Fibroblast of gingiva (primary cell): ENCODE data around the gene PLA2G4E.

Experiments used
- DNase-seq: peaks from one replicate; pipeline ENCODE4 v3.0.0-alpha.2; 2011; ENCODE audit warnings: low read depth

Gene PLA2G4E

DNA sequence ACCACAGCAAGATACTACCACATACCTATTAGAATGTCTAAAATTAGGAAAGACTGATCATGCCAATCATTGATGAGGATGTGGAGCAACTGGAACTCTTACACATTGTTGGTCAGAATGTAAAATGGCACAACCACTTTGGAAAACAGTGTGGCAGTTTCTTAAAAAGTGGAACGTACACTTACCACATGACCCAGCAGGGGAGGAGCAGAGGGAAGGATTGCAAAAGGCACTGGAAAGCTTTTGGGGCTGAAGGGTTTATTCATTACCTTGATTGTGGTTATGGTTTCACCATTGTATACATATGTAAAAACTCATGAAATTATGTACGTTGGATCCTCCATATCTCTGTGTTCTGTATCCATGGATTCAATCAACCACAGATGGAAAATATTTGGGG, 45.2 kb downstream of the PLA2G4E start:
- no peak for DNase-seq

DNA sequence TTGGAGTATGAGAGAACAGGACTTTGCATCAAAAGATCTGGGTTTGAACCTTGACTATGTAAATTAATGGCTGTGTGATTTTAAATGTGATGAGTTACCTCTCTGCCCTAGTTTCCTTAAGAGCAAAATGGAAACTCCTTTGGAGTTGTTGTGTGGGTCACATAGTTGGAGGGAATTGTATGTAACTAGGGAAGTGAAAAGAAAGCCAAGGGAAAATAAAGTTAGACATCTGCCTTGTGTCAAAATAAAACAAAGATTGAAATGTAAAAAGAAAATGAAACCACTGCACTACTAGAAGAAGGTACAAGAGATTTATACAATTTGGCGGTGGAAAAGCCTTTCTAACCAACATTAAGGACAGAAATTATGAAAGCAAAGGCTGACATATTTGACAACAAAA, 46.8 kb downstream of the PLA2G4E start:
- DNase-seq, result no peak

DNA sequence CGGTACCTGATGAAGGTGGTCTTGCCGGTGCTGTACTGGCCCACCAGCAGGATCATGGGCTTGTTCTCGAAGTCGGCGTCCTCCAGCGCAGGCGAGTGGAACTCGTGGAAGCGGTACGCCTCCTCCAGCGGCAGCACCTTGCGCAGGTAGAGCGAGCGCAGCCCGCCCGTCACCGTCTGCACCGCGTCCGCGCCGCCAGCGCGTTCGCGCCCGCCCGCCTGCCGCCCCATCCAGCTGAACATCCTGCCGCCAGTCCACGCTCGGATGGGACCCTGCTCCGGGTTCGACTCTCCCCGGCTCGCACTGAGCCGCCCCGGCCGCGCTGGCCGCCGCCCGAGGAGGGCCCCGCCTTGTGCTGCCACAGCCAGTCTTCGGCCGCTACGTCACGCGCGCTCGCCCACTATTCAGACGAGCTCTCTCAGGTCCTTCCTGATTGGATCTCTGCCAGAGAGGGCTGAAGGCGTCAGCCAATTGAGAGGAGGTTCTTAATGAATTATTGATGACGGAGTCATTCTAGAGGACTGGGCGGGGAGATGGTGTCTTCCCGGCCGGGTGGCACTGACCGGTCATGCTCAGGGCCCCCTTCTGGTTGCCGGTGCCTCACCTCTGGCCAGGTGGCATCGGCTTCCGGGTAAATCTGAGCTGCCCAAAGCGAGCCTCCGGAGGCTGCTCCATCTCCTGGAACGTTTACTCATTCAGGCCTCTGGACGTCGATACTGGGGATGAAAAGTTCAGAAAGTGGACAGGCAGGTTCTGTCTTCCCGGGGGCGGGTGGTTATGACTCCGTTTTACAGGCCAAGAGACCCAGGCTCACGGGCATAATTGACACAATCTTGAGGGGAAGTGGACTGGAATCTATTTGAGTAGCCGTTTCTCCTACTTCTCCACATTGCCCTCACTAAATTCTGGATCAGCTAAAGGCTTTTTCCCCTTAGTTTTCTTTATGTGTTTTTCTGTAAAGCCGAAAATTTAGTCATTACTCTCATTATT, 48.3 kb downstream of the PLA2G4E start, which contains the start of gene EHD4:
Gene EHD4, minus strand, starts transcription at position 305 of the 990 bp plus-strand sequence. Its CDS starts 63 bp downstream, at position 242.
- peak; percentile 98 for DNase-seq

DNA sequence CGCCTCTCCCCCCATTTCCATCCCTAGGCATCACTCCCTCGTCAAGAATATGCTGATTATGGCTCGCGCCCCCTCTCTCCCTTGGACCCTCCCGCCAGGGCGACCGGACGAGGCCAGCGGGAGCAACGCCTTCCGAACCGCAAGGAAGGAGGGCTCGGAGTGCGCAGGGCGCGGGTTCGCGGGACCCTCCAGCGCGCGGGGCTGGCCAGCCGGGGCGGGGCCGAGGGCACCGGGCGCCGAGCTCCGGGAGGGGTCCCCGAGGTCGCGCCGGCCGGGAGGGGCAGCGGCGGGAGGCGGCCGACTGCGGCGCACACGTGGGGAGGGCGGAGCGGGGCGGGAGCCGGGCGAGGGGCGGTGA, 49.0 kb downstream of the PLA2G4E start:
- no peak for DNase-seq

- DNase-seq, result peak; percentile 47
These were observed 49.5 kb downstream of the PLA2G4E start for GRCh38 chr15:41971089-41971894.

DNA sequence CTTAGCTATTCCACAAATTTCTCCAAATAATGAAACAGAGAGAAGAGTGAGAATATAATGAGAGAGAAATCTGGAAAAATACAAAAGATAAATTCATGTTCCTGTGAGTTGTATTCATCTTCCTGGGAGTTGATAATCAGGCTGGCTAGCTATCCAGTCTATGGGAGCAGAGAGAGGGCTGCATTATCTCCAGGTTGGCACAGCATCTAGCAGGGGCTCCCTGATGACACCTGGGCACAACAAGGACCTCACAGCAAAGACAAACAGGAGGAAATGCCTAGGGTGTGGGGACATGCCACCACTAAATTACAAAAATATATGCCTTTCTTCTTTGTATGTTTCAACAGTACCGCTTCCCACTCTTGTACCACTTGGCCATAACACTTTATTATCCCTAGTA, 50.4 kb downstream of the PLA2G4E start:
- DNase-seq, result no peak

DNA sequence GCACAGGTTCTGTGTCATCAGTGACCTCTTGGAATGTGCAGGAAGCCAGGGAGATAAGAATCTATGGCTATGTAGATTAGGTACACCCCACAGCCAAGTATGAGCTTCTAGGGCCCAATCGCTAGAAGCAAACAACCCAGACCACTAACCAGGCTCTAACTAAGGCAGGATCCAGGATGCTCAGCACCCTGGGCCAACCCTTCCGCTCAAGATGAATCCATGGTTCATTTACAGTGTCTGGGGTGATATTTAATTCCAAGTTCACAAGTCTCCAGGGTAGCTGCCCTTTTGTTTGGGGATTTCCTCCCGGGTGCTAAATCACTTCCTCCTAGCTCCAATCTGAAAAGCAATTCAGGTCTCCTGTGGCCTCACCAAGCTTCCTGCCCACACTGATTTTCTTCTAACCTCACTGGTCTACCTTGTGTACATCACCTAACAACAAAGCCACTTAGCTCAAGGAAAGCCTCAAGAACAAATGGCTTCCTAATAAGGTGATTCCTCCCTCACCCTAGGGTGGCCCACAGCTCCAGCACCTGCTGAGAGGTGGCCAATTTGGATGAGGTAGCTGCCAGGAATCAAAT, 50.9 kb downstream of the PLA2G4E start:
- DNase-seq, result no peak

DNA sequence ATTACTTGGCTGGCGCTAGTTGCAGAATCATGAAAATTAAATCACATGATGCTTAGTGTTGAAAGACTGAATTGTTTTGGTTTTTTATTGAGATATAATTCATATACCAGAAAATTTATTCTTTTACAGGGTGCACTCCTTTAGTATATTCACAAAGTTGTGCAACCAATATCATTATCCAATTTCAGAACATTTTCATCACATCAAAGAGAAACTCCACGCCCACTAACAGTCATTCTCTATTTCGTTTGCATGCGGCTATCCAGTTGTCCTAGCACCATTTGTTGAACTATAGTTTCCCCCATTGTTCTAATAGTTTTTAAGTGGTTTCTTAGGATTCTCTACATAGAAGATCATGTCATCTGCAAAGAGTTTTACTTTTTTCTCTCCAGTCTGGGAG, 52.1 kb downstream of the PLA2G4E start:
- peak; percentile 33 for DNase-seq

DNA sequence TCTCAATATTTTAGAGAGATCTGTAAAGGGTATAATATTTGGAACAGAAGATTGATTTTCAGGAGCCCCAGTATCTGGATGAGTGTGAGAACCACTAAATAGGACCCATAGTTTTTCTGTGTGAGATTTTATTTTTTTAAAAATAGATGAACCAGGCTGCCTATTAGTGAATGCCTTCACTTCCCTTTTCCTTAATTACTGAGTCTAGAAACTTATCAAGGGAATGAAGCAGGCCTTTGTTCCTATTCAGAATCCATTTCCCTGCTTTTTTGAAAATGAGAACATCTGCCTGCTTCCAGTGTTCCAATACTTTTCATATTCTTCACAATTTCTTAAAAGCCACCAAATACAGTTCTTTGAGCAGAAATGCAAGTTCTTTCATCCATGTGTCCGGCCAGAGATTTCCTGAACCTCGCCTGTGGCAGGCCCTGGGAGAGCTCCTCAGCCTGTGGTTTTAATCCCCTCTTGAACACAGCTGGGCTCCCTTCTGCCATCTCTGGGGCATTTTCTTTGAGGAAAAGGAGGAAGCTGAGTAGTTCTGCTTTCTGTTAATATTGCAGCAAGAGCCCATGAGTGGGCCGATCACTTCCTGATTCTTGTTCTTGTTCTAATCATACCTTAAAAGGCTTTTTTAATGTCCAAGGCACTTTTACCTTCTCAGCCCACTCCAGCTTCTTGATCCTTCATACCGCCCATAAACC, 53.2 kb downstream of the PLA2G4E start:
- no peak for DNase-seq

DNA sequence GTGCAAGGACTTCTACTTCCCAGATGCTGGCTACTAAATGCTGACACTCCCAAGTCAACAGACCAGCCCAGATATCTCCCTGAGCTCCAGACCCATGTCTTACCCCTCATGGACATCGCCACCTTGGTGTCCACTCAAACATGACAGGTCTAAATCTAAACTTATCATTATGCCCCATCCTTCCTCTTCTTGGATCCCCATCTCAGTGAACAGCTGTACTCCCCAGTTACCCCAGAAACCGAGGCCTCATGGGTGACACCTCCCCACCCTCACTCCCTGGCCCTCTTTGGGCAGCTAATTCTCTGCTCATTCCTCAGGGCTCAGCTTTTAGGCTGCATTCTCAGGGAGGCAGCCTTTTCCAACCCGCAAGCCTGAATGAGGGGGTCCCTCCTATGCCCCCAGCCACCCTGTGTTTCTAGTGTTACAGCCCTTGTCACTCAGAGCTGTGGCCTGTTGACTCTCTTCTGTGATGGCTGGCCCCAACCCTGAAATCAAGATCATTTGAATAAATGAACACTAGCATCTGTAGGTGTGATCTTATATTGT, 53.8 kb downstream of the PLA2G4E start:
- DNase-seq, result no peak

- DNase-seq, result no peak
These were observed 54.4 kb downstream of the PLA2G4E start for GRCh38 chr15:41966414-41966812.

- no peak for DNase-seq
These were observed 55.1 kb downstream of the PLA2G4E start for GRCh38 chr15:41965441-41966413.

DNA sequence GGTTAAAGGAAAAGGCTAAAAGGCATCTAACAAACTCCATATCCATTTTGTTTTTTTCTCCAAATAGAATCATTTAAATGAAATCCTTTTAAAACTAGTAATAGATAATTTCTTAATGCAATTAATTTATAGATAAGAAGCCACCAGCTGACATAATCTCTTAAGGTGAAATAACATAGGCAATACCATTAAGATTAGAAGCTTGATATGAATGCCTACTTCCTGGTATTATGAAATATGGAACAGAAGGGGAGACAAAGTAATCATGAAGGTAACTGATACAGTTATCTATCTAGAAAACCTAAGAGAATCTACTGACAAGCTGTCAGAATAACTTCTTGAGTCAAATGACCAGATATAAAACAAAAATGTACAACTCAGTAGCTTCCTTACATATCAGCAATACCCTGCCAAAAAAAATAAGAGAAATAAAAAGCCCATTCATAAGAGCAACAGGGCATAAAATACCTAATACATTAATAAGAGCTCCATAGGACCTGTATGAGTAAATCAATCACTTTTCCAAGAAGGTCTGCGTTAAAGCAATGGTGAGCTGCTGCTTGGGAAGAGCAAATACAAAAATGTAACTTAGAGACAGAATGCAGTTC, 59.1 kb downstream of the PLA2G4E start:
- no peak for DNase-seq

DNA sequence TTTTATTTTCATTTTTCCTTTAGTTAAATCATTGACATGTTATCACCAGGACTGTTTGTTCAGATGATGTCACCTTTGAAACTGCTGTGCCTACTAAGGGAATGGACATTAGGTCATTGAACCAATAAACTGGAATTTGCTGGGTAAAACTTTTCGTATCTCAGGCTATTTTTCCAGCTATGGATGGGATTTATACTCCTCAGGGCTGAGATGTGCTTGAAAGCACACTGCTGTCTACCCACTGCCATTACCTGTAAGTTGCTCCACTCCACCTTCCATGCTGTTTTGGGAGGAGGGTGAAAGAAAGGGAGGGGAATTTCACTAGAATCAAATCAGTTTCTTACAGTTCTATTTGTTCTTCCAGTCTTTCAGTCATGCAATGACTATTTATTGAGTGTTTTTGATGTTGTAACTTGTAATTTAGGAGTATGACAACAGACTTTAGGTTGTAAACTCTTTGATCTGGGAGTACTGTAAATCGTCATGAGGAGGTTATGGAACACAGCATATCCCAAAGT, 59.8 kb downstream of the PLA2G4E start:
- DNase-seq, result no peak

GRCh38 chr15:41958002-41958420, 62.8 kb downstream of the PLA2G4E start:
- DNase-seq, result no peak

GRCh38 chr15:41957021-41957897, 63.6 kb downstream of the PLA2G4E start:
- DNase-seq, result no peak

- no peak for DNase-seq
These were observed 64.9 kb downstream of the PLA2G4E start for GRCh38 chr15:41955807-41956525.

GRCh38 chr15:41955100-41955499, 65.7 kb downstream of the PLA2G4E start:
- no peak for DNase-seq
